WTC11 (cell line): Measurements from ENCODE around the gene SPDEF. TPM values are rescaled to one million over a fixed set of nuclear protein-coding genes. Genes with fewer than 3 reads are reported as not detected.

Experiments
- ATAC-seq: fragments of 200-7000 bp; cut with Tn5 transposase; 2 replicates; pipeline ENCODE4 v1.10.0; 2021; ENCODE audit warnings: mild to moderate bottlenecking, moderate library complexity
- CTCF ChIA-PET: fragments of 300-600 bp; sonication (Branson Sonifier 250); formaldehyde crosslinking; loops from one replicate; lab custom pipeline; 2021; ENCODE audit warnings: antibody characterized with exemption; lab: Charles Lee
- POLR2A ChIA-PET: fragments of 350-600 bp; sonication (Branson Sonifier 250); formaldehyde crosslinking; loops from one replicate; lab custom pipeline; 2021; ENCODE audit warnings: antibody characterized with exemption; lab: Charles Lee
- DNase-seq: peaks from one replicate; pipeline ENCODE4 v3.0.0; 2021; ENCODE audit warnings: low spot score
- H3K27ac Mint-ChIP-seq: 2 replicates; pipeline ENCODE4 v1.8.0; 2021; ENCODE audit warnings: mixed read lengths
- H3K27me3 Mint-ChIP-seq: 2 replicates; pipeline ENCODE4 v1.8.0; 2021; ENCODE audit warnings: low read depth, mild to moderate bottlenecking, moderate library complexity, mixed read lengths
- H3K36me3 Mint-ChIP-seq: 2 replicates; pipeline ENCODE4 v1.8.0; 2021; ENCODE audit warnings: mixed read lengths
- H3K4me1 Mint-ChIP-seq: 2 replicates; pipeline ENCODE4 v1.8.0; 2022; ENCODE audit warnings: mixed read lengths
- H3K4me3 Mint-ChIP-seq: 2 replicates; pipeline ENCODE4 v1.8.0; 2021; ENCODE audit warnings: mild to moderate bottlenecking, moderate library complexity, mixed read lengths
- H3K9me3 Mint-ChIP-seq: 2 replicates; pipeline ENCODE4 v1.8.0; 2021; ENCODE audit warnings: mixed read lengths
- CBFB ChIP-seq: sonication (generic); formaldehyde crosslinking; IDR thresholded peaks from 2 replicates; pipeline ENCODE4 v1.8.1; 2022; ENCODE audit warnings: mild to moderate bottlenecking, low read depth, missing genetic modification reagents
- CREM ChIP-seq: sonication (generic); formaldehyde crosslinking; IDR thresholded peaks from 2 replicates; pipeline ENCODE4 v1.8.1; 2022; ENCODE audit warnings: mild to moderate bottlenecking, missing genetic modification reagents, moderate library complexity
- NR3C1 ChIP-seq: sonication (generic); formaldehyde crosslinking; conservative IDR thresholded peaks from 2 replicates; pipeline ENCODE4 v1.8.1; 2023; ENCODE audit warnings: low read depth, mild to moderate bottlenecking, missing genetic modification reagents
- RORB ChIP-seq: fragments of 250-450 bp; sonication (Bioruptor Pico); IDR thresholded peaks from 2 replicates; pipeline ENCODE4 v1.9.0; 2021; ENCODE audit warnings: mild to moderate bottlenecking
- SMAD3 ChIP-seq: sonication (generic); formaldehyde crosslinking; IDR thresholded peaks from 2 replicates; pipeline ENCODE4 v1.8.0; 2022; ENCODE audit warnings: missing genetic modification reagents, mild to moderate bottlenecking, borderline replicate concordance
- ZBTB21 ChIP-seq: sonication (generic); formaldehyde crosslinking; IDR thresholded peaks from 2 replicates; pipeline ENCODE4 v1.8.1; 2023; ENCODE audit warnings: mild to moderate bottlenecking, missing genetic modification reagents, borderline replicate concordance
- ZNF396 ChIP-seq: fragments of 250-450 bp; sonication (Bioruptor Pico); IDR thresholded peaks from 2 replicates; pipeline ENCODE4 v1.8.0; 2021; ENCODE audit warnings: mild to moderate bottlenecking, moderate library complexity, borderline replicate concordance
- total RNA-seq: library from RNA; stranded (reverse); gene quantifications from 3 replicates; pipeline ENCODE4 v1.2.3, GENCODE V29; 2021
- TF ChIP-seq, protein P1 (sequence below): fragments of 250-450 bp; sonication (Bioruptor Pico); IDR thresholded peaks from 2 replicates; pipeline ENCODE4 v1.9.0; 2021; ENCODE audit warnings: mild to moderate bottlenecking
- TF ChIP-seq, protein P2 (sequence below): sonication (generic); formaldehyde crosslinking; IDR thresholded peaks from 2 replicates; pipeline ENCODE4 v1.8.1; 2022; ENCODE audit warnings: mild to moderate bottlenecking, moderate library complexity, missing genetic modification reagents
- TF ChIP-seq, protein P3 (sequence below): fragments of 250-450 bp; sonication (Bioruptor Pico); conservative IDR thresholded peaks from 2 replicates; pipeline ENCODE4 v1.9.0; 2021; ENCODE audit warnings: mild to moderate bottlenecking
- TF ChIP-seq, protein P4 (sequence below): sonication (generic); formaldehyde crosslinking; conservative IDR thresholded peaks from 2 replicates; pipeline ENCODE4 v1.8.1; 2023; ENCODE audit warnings: mild to moderate bottlenecking, low read depth, missing genetic modification reagents, moderate library complexity
- TF ChIP-seq, protein P5 (sequence below): sonication (generic); formaldehyde crosslinking; IDR thresholded peaks from 2 replicates; pipeline ENCODE4 v1.8.1; 2023; ENCODE audit warnings: mild to moderate bottlenecking, moderate library complexity, missing genetic modification reagents
- TF ChIP-seq, protein P6 (sequence below): fragments of 250-450 bp; sonication (Bioruptor Pico); IDR thresholded peaks from 2 replicates; pipeline ENCODE4 v2.1.2; 2022; ENCODE audit warnings: mild to moderate bottlenecking, moderate library complexity
- TF ChIP-seq, protein P7 (sequence below): fragments of 250-450 bp; sonication (Bioruptor Pico); IDR thresholded peaks from 2 replicates; pipeline ENCODE4 v1.9.0; 2021; ENCODE audit warnings: mild to moderate bottlenecking
- TF ChIP-seq, protein P8 (sequence below): sonication (generic); formaldehyde crosslinking; IDR thresholded peaks from 2 replicates; pipeline ENCODE4 v1.8.1; 2022; ENCODE audit warnings: missing genetic modification reagents, borderline replicate concordance
- TF ChIP-seq, protein P9 (sequence below): sonication (generic); formaldehyde crosslinking; IDR thresholded peaks from 2 replicates; pipeline ENCODE4 v1.8.0; 2023; ENCODE audit warnings: missing genetic modification reagents
- TF ChIP-seq, protein P10 (sequence below): sonication (generic); formaldehyde crosslinking; IDR thresholded peaks from 2 replicates; pipeline ENCODE4 v1.8.0; 2022; ENCODE audit warnings: mild to moderate bottlenecking, missing genetic modification reagents
- TF ChIP-seq, protein P11 (sequence below): sonication (generic); formaldehyde crosslinking; IDR thresholded peaks from 2 replicates; pipeline ENCODE4 v1.8.1; 2022; ENCODE audit warnings: mild to moderate bottlenecking, missing genetic modification reagents, moderate library complexity, borderline replicate concordance

The SPDEF gene
- total RNA-seq, 1 experiment from 2014 or later = 0.72 TPM

DNA sequence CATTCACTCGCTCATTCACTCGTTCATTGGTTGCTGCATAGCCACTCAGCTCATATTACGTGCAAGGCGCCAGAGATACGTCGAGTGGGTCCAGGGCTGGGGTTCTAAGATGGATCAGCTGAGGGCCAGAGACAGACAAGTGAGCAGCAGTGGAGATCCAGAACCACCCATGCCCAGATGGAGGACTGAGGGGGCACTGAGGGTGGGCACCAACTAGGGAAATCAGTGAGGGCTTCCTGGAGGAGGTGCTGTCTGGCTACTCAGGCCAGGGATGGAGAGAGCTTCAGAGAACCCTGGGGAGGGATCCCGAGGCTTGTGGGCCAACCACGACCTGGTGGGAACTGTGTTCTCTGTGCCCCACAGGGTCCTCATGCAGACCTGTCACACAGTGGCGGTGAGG, 364 bp upstream of the SPDEF start (continued):
- TF ChIP-seq, protein P1, sequence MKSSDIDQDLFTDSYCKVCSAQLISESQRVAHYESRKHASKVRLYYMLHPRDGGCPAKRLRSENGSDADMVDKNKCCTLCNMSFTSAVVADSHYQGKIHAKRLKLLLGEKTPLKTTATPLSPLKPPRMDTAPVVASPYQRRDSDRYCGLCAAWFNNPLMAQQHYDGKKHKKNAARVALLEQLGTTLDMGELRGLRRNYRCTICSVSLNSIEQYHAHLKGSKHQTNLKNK (CRISPR knock-in tag) = no peak
- TF ChIP-seq, all 79 proteins: peak for 0

DNA sequence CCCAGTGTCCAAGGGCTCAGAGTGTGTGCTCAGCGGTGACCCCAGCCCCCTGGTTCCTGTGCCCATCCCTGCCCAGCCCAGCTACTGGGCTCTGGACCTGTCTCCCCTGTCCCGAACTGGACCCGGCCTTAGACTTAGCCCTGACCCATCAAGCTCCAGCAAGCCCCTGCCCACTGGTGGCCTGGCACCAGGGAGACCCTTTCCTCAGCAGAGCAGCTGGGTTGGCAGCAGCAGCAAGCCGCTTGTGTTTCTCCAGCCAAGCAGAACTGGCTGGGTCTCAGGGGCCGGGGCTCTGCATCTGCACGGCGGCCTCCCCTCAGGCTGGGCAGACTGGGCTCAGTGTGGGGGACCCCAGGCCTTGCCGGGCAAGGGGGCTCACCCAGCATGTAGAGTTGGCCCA, 801 bp downstream of the SPDEF start:
- H3K36me3 Mint-ChIP-seq = no peaks in the 10 kb centered on the region
- ChIA-PET CTCF (interaction anchor here (1.1 to 3.2 kb wide), 6 partner anchors 11 to 95 kb away, joined by 3 to 11 read pairs (median 4); no protein-coding TSS in a partner anchor), POLR2A (no interaction called here)
- ATAC-seq (no peak), DNase-seq (no peak)
- no peak overlapping the region for H3K27ac Mint-ChIP-seq
- H3K27me3 Mint-ChIP-seq = no peaks in the 10 kb centered on the region; the same call in 1 of the 2 replicates
- H3K9me3 Mint-ChIP-seq = no peaks in the 10 kb centered on the region
- peaks cover 12% of the 10 kb centered on the region for H3K4me1 Mint-ChIP-seq
- no peak overlapping the region for H3K4me3 Mint-ChIP-seq
- TF ChIP-seq CBFB (CRISPR knock-in tag) (no peak), ZNF396 (CRISPR knock-in tag) (no peak), RORB (CRISPR knock-in tag) (no peak), ZBTB21 (CRISPR knock-in tag) (no peak), SMAD3 (CRISPR knock-in tag) (no peak), CREM (no peak), NR3C1 (CRISPR knock-in tag) (no peak)
- TF ChIP-seq, protein P2, sequence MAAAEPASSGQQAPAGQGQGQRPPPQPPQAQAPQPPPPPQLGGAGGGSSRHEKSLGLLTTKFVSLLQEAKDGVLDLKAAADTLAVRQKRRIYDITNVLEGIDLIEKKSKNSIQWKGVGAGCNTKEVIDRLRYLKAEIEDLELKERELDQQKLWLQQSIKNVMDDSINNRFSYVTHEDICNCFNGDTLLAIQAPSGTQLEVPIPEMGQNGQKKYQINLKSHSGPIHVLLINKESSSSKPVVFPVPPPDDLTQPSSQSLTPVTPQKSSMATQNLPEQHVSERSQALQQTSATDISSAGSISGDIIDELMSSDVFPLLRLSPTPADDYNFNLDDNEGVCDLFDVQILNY = no peak
- TF ChIP-seq, protein P3, sequence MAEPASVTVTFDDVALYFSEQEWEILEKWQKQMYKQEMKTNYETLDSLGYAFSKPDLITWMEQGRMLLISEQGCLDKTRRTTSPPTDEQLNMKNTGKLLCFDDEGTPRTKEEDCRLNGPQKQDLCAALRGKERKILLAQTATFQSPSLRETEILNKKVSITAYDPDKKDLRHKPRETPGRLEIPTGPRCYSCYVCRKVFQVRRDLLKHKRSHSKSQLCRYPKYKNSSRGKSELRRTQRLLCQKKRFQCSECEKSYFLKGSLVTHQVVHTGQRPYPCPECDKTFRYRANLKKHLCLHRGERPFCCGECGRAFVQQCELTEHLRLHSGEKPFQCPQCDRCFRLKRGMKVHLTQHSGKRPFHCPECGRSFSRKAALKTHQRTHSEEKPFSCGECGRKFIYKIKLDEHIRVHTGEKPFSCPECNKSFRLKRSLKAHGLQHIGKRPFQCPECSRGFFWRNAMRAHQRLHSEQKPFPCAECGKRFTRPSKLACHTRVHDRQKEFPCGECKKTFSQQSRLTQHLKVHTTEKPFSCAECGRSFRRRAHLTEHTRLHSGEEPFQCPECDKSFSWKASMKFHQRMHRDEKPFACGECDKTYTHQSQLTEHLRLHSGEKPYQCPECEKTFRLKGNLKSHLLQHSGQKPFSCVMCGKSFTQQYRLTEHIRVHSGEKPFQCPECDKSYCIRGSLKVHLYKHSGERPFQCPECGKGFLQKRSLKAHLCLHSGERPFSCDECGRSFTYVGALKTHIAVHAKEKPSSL (CRISPR knock-in tag) = no peak
- TF ChIP-seq, protein P4, sequence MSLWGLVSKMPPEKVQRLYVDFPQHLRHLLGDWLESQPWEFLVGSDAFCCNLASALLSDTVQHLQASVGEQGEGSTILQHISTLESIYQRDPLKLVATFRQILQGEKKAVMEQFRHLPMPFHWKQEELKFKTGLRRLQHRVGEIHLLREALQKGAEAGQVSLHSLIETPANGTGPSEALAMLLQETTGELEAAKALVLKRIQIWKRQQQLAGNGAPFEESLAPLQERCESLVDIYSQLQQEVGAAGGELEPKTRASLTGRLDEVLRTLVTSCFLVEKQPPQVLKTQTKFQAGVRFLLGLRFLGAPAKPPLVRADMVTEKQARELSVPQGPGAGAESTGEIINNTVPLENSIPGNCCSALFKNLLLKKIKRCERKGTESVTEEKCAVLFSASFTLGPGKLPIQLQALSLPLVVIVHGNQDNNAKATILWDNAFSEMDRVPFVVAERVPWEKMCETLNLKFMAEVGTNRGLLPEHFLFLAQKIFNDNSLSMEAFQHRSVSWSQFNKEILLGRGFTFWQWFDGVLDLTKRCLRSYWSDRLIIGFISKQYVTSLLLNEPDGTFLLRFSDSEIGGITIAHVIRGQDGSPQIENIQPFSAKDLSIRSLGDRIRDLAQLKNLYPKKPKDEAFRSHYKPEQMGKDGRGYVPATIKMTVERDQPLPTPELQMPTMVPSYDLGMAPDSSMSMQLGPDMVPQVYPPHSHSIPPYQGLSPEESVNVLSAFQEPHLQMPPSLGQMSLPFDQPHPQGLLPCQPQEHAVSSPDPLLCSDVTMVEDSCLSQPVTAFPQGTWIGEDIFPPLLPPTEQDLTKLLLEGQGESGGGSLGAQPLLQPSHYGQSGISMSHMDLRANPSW (CRISPR knock-in tag) = no peak
- TF ChIP-seq, protein P5, sequence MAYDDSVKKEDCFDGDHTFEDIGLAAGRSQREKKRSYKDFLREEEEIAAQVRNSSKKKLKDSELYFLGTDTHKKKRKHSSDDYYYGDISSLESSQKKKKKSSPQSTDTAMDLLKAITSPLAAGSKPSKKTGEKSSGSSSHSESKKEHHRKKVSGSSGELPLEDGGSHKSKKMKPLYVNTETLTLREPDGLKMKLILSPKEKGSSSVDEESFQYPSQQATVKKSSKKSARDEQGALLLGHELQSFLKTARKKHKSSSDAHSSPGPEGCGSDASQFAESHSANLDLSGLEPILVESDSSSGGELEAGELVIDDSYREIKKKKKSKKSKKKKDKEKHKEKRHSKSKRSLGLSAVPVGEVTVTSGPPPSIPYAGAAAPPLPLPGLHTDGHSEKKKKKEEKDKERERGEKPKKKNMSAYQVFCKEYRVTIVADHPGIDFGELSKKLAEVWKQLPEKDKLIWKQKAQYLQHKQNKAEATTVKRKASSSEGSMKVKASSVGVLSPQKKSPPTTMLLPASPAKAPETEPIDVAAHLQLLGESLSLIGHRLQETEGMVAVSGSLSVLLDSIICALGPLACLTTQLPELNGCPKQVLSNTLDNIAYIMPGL = no peak
- TF ChIP-seq, protein P6, sequence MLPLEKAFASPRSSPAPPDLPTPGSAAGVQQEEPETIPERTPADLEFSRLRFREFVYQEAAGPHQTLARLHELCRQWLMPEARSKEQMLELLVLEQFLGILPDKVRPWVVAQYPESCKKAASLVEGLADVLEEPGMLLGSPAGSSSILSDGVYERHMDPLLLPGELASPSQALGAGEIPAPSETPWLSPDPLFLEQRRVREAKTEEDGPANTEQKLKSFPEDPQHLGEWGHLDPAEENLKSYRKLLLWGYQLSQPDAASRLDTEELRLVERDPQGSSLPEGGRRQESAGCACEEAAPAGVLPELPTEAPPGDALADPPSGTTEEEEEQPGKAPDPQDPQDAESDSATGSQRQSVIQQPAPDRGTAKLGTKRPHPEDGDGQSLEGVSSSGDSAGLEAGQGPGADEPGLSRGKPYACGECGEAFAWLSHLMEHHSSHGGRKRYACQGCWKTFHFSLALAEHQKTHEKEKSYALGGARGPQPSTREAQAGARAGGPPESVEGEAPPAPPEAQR (CRISPR knock-in tag) = no peak
- TF ChIP-seq, protein P7, sequence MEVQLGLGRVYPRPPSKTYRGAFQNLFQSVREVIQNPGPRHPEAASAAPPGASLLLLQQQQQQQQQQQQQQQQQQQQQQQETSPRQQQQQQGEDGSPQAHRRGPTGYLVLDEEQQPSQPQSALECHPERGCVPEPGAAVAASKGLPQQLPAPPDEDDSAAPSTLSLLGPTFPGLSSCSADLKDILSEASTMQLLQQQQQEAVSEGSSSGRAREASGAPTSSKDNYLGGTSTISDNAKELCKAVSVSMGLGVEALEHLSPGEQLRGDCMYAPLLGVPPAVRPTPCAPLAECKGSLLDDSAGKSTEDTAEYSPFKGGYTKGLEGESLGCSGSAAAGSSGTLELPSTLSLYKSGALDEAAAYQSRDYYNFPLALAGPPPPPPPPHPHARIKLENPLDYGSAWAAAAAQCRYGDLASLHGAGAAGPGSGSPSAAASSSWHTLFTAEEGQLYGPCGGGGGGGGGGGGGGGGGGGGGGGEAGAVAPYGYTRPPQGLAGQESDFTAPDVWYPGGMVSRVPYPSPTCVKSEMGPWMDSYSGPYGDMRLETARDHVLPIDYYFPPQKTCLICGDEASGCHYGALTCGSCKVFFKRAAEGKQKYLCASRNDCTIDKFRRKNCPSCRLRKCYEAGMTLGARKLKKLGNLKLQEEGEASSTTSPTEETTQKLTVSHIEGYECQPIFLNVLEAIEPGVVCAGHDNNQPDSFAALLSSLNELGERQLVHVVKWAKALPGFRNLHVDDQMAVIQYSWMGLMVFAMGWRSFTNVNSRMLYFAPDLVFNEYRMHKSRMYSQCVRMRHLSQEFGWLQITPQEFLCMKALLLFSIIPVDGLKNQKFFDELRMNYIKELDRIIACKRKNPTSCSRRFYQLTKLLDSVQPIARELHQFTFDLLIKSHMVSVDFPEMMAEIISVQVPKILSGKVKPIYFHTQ (CRISPR knock-in tag) = no peak
- TF ChIP-seq, protein P8, sequence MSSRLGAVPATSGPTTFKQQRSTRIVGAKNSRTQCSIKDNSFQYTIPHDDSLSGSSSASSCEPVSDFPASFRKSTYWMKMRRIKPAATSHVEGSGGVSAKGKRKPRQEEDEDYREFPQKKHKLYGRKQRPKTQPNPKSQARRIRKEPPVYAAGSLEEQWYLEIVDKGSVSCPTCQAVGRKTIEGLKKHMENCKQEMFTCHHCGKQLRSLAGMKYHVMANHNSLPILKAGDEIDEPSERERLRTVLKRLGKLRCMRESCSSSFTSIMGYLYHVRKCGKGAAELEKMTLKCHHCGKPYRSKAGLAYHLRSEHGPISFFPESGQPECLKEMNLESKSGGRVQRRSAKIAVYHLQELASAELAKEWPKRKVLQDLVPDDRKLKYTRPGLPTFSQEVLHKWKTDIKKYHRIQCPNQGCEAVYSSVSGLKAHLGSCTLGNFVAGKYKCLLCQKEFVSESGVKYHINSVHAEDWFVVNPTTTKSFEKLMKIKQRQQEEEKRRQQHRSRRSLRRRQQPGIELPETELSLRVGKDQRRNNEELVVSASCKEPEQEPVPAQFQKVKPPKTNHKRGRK (CRISPR knock-in tag) = no peak
- TF ChIP-seq, protein P9, sequence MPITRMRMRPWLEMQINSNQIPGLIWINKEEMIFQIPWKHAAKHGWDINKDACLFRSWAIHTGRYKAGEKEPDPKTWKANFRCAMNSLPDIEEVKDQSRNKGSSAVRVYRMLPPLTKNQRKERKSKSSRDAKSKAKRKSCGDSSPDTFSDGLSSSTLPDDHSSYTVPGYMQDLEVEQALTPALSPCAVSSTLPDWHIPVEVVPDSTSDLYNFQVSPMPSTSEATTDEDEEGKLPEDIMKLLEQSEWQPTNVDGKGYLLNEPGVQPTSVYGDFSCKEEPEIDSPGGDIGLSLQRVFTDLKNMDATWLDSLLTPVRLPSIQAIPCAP (CRISPR knock-in tag) = no peak
- TF ChIP-seq, protein P10, sequence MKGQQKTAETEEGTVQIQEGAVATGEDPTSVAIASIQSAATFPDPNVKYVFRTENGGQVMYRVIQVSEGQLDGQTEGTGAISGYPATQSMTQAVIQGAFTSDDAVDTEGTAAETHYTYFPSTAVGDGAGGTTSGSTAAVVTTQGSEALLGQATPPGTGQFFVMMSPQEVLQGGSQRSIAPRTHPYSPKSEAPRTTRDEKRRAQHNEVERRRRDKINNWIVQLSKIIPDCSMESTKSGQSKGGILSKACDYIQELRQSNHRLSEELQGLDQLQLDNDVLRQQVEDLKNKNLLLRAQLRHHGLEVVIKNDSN (CRISPR knock-in tag) = no peak
- TF ChIP-seq, protein P11, sequence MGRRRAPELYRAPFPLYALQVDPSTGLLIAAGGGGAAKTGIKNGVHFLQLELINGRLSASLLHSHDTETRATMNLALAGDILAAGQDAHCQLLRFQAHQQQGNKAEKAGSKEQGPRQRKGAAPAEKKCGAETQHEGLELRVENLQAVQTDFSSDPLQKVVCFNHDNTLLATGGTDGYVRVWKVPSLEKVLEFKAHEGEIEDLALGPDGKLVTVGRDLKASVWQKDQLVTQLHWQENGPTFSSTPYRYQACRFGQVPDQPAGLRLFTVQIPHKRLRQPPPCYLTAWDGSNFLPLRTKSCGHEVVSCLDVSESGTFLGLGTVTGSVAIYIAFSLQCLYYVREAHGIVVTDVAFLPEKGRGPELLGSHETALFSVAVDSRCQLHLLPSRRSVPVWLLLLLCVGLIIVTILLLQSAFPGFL (CRISPR knock-in tag) = no peak
